Progenitor cell of endocrine pancreas (in vitro differentiated cells): ENCODE measurements around the gene TCEAL5. TPM values are rescaled to one million over a fixed set of nuclear protein-coding genes. Genes with fewer than 3 reads are reported as not detected.
"Not testable (repeated sequence)": the region's sequence is repeated elsewhere in the genome, so short reads cannot be mapped to it uniquely, and the experiment has no call there.

ENCODE experiments used
- DNase-seq: peaks from one replicate; pipeline ENCODE4 v3.0.0; 2021; ENCODE audit warnings: low spot score; ENCODE audit not compliant: unreplicated experiment
- H3K27ac Mint-ChIP-seq: 2 replicates; pipeline ENCODE4 v1.8.0; 2021; ENCODE audit warnings: mild to moderate bottlenecking, moderate library complexity, mixed read lengths
- H3K27me3 Mint-ChIP-seq: 2 replicates; pipeline ENCODE4 v1.8.0; 2021; ENCODE audit warnings: mixed read lengths
- H3K36me3 Mint-ChIP-seq: 2 replicates; pipeline ENCODE4 v1.8.0; 2022; ENCODE audit warnings: mixed read lengths; ENCODE audit not compliant: insufficient read depth
- H3K4me1 Mint-ChIP-seq: 2 replicates; pipeline ENCODE4 v1.8.0; 2021; ENCODE audit warnings: low read depth, mixed read lengths
- H3K4me3 Mint-ChIP-seq: 2 replicates; pipeline ENCODE4 v1.8.0; 2021; ENCODE audit warnings: low read depth, mild to moderate bottlenecking, moderate library complexity, mixed read lengths
- H3K9me3 Mint-ChIP-seq: 2 replicates; pipeline ENCODE4 v1.8.0; 2021; ENCODE audit warnings: low read depth, mixed read lengths
- CTCF ChIP-seq: fragments of 200-600 bp; sonication (generic); IDR thresholded peaks from one replicate; pipeline ENCODE4 v1.5.0; 2021; ENCODE audit warnings: antibody characterized with exemption, mild to moderate bottlenecking; ENCODE audit not compliant: unreplicated experiment
- total RNA-seq: library from RNA; stranded (reverse); gene quantifications from 2 replicates; pipeline ENCODE4 v1.2.1, GENCODE V29; 2021

TCEAL5 gene
- total RNA-seq, 1 donor from 2014 or later = not detected

GRCh38 chrX:103250977-103251376, 25.6 kb downstream of the TCEAL5 start:
- no peak for TF ChIP-seq CTCF
- H3K4me3 Mint-ChIP-seq = no peak overlapping the region
- H3K27me3 Mint-ChIP-seq = no peaks in the 10 kb centered on the region
- peaks cover 5% of the 10 kb centered on the region for H3K36me3 Mint-ChIP-seq
- no peak for DNase-seq
- peaks cover 18% of the 10 kb centered on the region for H3K4me1 Mint-ChIP-seq
- no peak overlapping the region for H3K27ac Mint-ChIP-seq
- H3K9me3 Mint-ChIP-seq = peaks cover 8% of the 10 kb centered on the region

- H3K4me1 Mint-ChIP-seq = peaks cover 12% of the 10 kb centered on the region
- no peak overlapping the region for H3K27ac Mint-ChIP-seq
- no peak overlapping the region for H3K4me3 Mint-ChIP-seq
- no peak for TF ChIP-seq CTCF
- H3K9me3 Mint-ChIP-seq = peaks cover 15% of the 10 kb centered on the region
- peaks cover 5% of the 10 kb centered on the region for H3K36me3 Mint-ChIP-seq
- no peaks in the 10 kb centered on the region for H3K27me3 Mint-ChIP-seq
- DNase-seq = no peak
These were observed 26.7 kb downstream of the TCEAL5 start for GRCh38 chrX:103249805-103250204.

- peaks cover 5% of the 10 kb centered on the region for H3K36me3 Mint-ChIP-seq
- no peak overlapping the region for H3K27ac Mint-ChIP-seq
- peak; percentile 48 for TF ChIP-seq CTCF
- no peak overlapping the region for H3K4me3 Mint-ChIP-seq
- peaks cover 13% of the 10 kb centered on the region for H3K9me3 Mint-ChIP-seq
- H3K27me3 Mint-ChIP-seq = no peaks in the 10 kb centered on the region
- peaks cover 6% of the 10 kb centered on the region for H3K4me1 Mint-ChIP-seq
- no peak for DNase-seq
These were observed 28.0 kb downstream of the TCEAL5 start for GRCh38 chrX:103248553-103248952.

GRCh38 chrX:103240155-103240554, 36.4 kb downstream of the TCEAL5 start:
- Mint-ChIP-seq H3K4me3 (no peak overlapping the region), H3K4me1 (no peaks in the 10 kb centered on the region), H3K27me3 (peaks cover 4% of the 10 kb centered on the region), H3K36me3 (no peaks in the 10 kb centered on the region), H3K9me3 (peaks cover 7% of the 10 kb centered on the region), H3K27ac (no peak overlapping the region)
- no peak for TF ChIP-seq CTCF
- no peak for DNase-seq

- Mint-ChIP-seq H3K27me3 (no peaks in the 10 kb centered on the region), H3K4me1 (peaks cover 9% of the 10 kb centered on the region), H3K9me3 (peaks cover 8% of the 10 kb centered on the region), H3K36me3 (no peaks in the 10 kb centered on the region), H3K4me3 (no peak overlapping the region), H3K27ac (no peak overlapping the region)
- DNase-seq = no peak
- TF ChIP-seq CTCF = no peak
These were observed 40.3 kb downstream of the TCEAL5 start for GRCh38 chrX:103236296-103236695.

- not testable (repeated sequence) for H3K9me3 Mint-ChIP-seq, H3K27ac Mint-ChIP-seq, H3K4me1 Mint-ChIP-seq, H3K4me3 Mint-ChIP-seq, H3K36me3 Mint-ChIP-seq, DNase-seq, H3K27me3 Mint-ChIP-seq
These were observed 40.9 kb downstream of the TCEAL5 start for GRCh38 chrX:103235608-103236007.
